Neural cell (in vitro differentiated cells): ENCODE data around the gene TTC39C. TPM values are rescaled to one million over a fixed set of nuclear protein-coding genes. Genes with fewer than 3 reads are reported as not detected.

Experiments
- H2AFZ ChIP-seq: fragments of 200-600, 300-800 bp; sonication (generic), shearing (Covaris generic); 2 replicates; pipeline ENCODE4 v1.6.0; 2014; ENCODE audit warnings: low read depth, mild to moderate bottlenecking, antibody characterized with exemption, low read length, moderate library complexity
- H3F3A ChIP-seq: fragments of 200-600 bp; shearing (Covaris generic); 2 replicates; pipeline ENCODE4 v1.6.1; 2016; ENCODE audit warnings: mild to moderate bottlenecking, moderate library complexity, mixed read lengths, antibody characterized with exemption, low read length; ENCODE audit not compliant: insufficient read depth, poor library complexity, severe bottlenecking
- H3K27ac ChIP-seq: fragments of 200-600, 300-800 bp; sonication (generic), shearing (Covaris generic); 2 replicates; pipeline ENCODE4 v1.5.1; 2014; ENCODE audit warnings: mild to moderate bottlenecking, low read length, moderate library complexity
- H3K27me3 ChIP-seq: fragments of 300-800, 200-600 bp; sonication (generic), shearing (Covaris generic); 2 replicates; pipeline ENCODE4 v1.6.0; 2014; ENCODE audit warnings: mild to moderate bottlenecking, low read depth, low read length, moderate library complexity; ENCODE audit not compliant: insufficient read depth
- H3K36me3 ChIP-seq: fragments of 300-800, 200-600 bp; sonication (generic), shearing (Covaris generic); 2 replicates; pipeline ENCODE4 v1.5.1; 2014; ENCODE audit warnings: mild to moderate bottlenecking, antibody characterized with exemption, low read length, moderate library complexity; ENCODE audit not compliant: insufficient read depth
- H3K4me2 ChIP-seq: fragments of 300-800, 200-600 bp; sonication (generic), shearing (Covaris generic); 2 replicates; pipeline ENCODE4 v1.6.0; 2014; ENCODE audit warnings: mild to moderate bottlenecking, low read length
- H3K4me3 ChIP-seq: fragments of 300-800, 200-600 bp; sonication (generic), shearing (Covaris generic); 2 replicates; pipeline ENCODE4 v1.5.1; 2014; ENCODE audit warnings: mild to moderate bottlenecking, low read length, moderate library complexity
- H3K79me2 ChIP-seq: fragments of 200-600 bp; shearing (Covaris generic); replicated peaks from 2 replicates; pipeline ENCODE4 v1.6.0; 2014; ENCODE audit warnings: mild to moderate bottlenecking, low read length, moderate library complexity; ENCODE audit not compliant: insufficient read depth
- H3K9ac ChIP-seq: fragments of 300-800, 200-600 bp; sonication (generic), shearing (Covaris generic); 2 replicates; pipeline ENCODE4 v1.6.1; 2016; ENCODE audit warnings: mild to moderate bottlenecking, low read length, mixed read lengths
- H3K9me2 ChIP-seq: fragments of 200-600 bp; shearing (Covaris generic); 2 replicates; pipeline ENCODE4 v1.6.1; 2016; ENCODE audit warnings: mild to moderate bottlenecking, low read length, mixed read lengths; ENCODE audit not compliant: insufficient read depth
- H3K9me3 ChIP-seq: fragments of 200-600, 300-800 bp; sonication (generic), shearing (Covaris generic); 2 replicates; pipeline ENCODE4 v1.6.1; 2016; ENCODE audit warnings: mild to moderate bottlenecking, mixed run types, low read length, moderate library complexity, mixed read lengths
- H4K20me1 ChIP-seq: fragments of 200-600 bp; shearing (Covaris generic); 2 replicates; pipeline ENCODE4 v1.6.1; 2016; ENCODE audit warnings: mild to moderate bottlenecking, mixed run types; ENCODE audit not compliant: insufficient read depth
- EP300 ChIP-seq: fragments of 450-650 bp; conservative IDR thresholded peaks from 2 replicates; pipeline ENCODE4 v1.6.1; 2014; ENCODE audit warnings: antibody characterized with exemption, mild to moderate bottlenecking, moderate library complexity; ENCODE audit not compliant: poor library complexity, severe bottlenecking
- EZH2 ChIP-seq: fragments of 200-600, 300-800 bp; shearing (Covaris generic), sonication (generic); IDR thresholded peaks from 2 replicates; pipeline ENCODE4 v1.6.1; 2014; ENCODE audit warnings: antibody characterized with exemption, low read length, borderline replicate concordance, mild to moderate bottlenecking; ENCODE audit not compliant: insufficient read depth, poor library complexity, severe bottlenecking
- MXI1 ChIP-seq: fragments of 450-650 bp; conservative IDR thresholded peaks from 2 replicates; pipeline ENCODE4 v1.6.1; 2014; ENCODE audit warnings: antibody characterized with exemption, mild to moderate bottlenecking; ENCODE audit not compliant: poor library complexity, severe bottlenecking
- POLR2AphosphoS5 ChIP-seq: IDR thresholded peaks from 2 replicates; pipeline ENCODE4 v1.6.1; 2012
- RAD21 ChIP-seq: fragments of 450-650 bp; conservative IDR thresholded peaks from 2 replicates; pipeline ENCODE4 v1.6.1; 2014; ENCODE audit warnings: antibody characterized with exemption, mild to moderate bottlenecking, moderate library complexity
- SMC3 ChIP-seq: fragments of 450-650 bp; conservative IDR thresholded peaks from 2 replicates; pipeline ENCODE4 v1.6.1; 2014; ENCODE audit warnings: antibody characterized with exemption, mild to moderate bottlenecking, moderate library complexity; ENCODE audit not compliant: poor library complexity
- TAF1 ChIP-seq: IDR thresholded peaks from 2 replicates; pipeline ENCODE4 v1.6.1; 2012; ENCODE audit warnings: low read depth
- polyA plus RNA-seq: library from polyadenylated mRNA; depleted of rRNA; stranded (reverse); fragments of >200 nt; gene quantifications from 2 replicates; pipeline ENCODE4 v1.2.3, GENCODE V29; 2014
- TF ChIP-seq, protein P1 (sequence below): fragments of 450-650 bp; IDR thresholded peaks from 2 replicates; pipeline ENCODE4 v1.5.1; 2014; ENCODE audit warnings: antibody characterized with exemption, mild to moderate bottlenecking, moderate library complexity; ENCODE audit not compliant: poor library complexity, severe bottlenecking
- TF ChIP-seq, protein P2 (sequence below): IDR thresholded peaks from 2 replicates; pipeline ENCODE4 v1.6.1; 2012; ENCODE audit warnings: borderline replicate concordance

Gene TTC39C
- polyA plus RNA-seq, 1 donor from 2014 or later: 19.9 TPM

DNA sequence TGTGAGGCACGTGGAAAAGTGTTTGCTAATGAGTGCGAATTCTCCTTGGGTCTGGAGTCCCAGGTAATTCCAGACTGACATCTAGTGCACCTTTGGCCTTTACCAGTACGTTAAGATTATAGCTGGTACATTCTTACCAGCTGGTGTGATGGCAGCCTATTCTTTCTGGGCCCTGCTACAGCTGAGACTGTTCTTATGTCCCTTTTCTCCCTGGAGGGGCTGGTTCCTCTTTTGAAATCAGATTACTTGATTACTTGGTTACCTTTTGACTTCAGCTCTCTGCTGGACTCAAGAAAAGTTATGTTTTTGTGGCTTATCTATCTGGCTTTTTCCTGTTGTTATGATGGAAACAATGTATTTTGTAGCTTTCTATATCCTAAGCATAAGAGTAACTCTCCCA is 138.8 kb downstream of the TTC39C start:
- H3K4me2 ChIP-seq: no peak overlapping the region
- H3K9me2 ChIP-seq: no peaks in the 10 kb centered on the region
- no peaks in the 10 kb centered on the region for H3F3A ChIP-seq
- H3K27me3 ChIP-seq: no peaks in the 10 kb centered on the region
- H4K20me1 ChIP-seq: no peaks in the 10 kb centered on the region
- TF ChIP-seq RAD21 (no peak), POLR2AphosphoS5 (no peak), EZH2 (no peak), MXI1 (no peak), TAF1 (no peak), EP300 (no peak), SMC3 (no peak)
- TF ChIP-seq, protein P1, sequence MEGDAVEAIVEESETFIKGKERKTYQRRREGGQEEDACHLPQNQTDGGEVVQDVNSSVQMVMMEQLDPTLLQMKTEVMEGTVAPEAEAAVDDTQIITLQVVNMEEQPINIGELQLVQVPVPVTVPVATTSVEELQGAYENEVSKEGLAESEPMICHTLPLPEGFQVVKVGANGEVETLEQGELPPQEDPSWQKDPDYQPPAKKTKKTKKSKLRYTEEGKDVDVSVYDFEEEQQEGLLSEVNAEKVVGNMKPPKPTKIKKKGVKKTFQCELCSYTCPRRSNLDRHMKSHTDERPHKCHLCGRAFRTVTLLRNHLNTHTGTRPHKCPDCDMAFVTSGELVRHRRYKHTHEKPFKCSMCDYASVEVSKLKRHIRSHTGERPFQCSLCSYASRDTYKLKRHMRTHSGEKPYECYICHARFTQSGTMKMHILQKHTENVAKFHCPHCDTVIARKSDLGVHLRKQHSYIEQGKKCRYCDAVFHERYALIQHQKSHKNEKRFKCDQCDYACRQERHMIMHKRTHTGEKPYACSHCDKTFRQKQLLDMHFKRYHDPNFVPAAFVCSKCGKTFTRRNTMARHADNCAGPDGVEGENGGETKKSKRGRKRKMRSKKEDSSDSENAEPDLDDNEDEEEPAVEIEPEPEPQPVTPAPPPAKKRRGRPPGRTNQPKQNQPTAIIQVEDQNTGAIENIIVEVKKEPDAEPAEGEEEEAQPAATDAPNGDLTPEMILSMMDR: no peak
- TF ChIP-seq, protein P2, sequence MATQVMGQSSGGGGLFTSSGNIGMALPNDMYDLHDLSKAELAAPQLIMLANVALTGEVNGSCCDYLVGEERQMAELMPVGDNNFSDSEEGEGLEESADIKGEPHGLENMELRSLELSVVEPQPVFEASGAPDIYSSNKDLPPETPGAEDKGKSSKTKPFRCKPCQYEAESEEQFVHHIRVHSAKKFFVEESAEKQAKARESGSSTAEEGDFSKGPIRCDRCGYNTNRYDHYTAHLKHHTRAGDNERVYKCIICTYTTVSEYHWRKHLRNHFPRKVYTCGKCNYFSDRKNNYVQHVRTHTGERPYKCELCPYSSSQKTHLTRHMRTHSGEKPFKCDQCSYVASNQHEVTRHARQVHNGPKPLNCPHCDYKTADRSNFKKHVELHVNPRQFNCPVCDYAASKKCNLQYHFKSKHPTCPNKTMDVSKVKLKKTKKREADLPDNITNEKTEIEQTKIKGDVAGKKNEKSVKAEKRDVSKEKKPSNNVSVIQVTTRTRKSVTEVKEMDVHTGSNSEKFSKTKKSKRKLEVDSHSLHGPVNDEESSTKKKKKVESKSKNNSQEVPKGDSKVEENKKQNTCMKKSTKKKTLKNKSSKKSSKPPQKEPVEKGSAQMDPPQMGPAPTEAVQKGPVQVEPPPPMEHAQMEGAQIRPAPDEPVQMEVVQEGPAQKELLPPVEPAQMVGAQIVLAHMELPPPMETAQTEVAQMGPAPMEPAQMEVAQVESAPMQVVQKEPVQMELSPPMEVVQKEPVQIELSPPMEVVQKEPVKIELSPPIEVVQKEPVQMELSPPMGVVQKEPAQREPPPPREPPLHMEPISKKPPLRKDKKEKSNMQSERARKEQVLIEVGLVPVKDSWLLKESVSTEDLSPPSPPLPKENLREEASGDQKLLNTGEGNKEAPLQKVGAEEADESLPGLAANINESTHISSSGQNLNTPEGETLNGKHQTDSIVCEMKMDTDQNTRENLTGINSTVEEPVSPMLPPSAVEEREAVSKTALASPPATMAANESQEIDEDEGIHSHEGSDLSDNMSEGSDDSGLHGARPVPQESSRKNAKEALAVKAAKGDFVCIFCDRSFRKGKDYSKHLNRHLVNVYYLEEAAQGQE: no peak
- no peak overlapping the region for H3K27ac ChIP-seq
- no peaks in the 10 kb centered on the region for H3K9me3 ChIP-seq
- no peaks in the 10 kb centered on the region for H3K36me3 ChIP-seq
- no peak overlapping the region for H3K4me3 ChIP-seq
- H3K9ac ChIP-seq: no peak overlapping the region
- H3K79me2 ChIP-seq: no peaks in the 10 kb centered on the region
- no peak overlapping the region for H2AFZ ChIP-seq

DNA sequence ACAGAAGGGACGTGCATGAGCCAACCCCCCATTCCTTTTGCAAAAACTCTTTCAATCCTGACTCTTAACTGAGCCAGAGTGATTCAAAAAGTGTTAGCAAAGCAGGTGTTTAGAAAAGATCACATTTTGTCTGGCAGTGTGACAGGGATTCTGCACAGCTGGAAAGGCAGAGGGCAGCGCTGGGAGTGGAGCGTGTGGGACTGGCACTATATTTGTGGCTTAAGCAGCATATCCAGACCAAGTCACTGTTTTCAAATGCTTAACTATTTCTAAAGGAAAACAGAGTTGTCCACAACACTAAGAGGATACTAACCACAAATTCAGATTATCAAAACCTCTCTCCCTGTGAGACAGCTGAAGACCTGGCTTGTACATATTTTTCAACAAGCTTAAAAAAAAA is 143.3 kb downstream of the TTC39C start:
- Histone ChIP-seq H3K36me3 (no peaks in the 10 kb centered on the region), H3K9me3 (no peaks in the 10 kb centered on the region), H2AFZ (no peak overlapping the region), H3K4me2 (no peak overlapping the region), H3K27me3 (no peaks in the 10 kb centered on the region), H3F3A (no peaks in the 10 kb centered on the region), H4K20me1 (no peaks in the 10 kb centered on the region), H3K79me2 (no peaks in the 10 kb centered on the region), H3K9me2 (no peaks in the 10 kb centered on the region), H3K4me3 (no peak overlapping the region), H3K9ac (no peak overlapping the region), H3K27ac (no peak overlapping the region)
- TF ChIP-seq EZH2 (no peak), POLR2AphosphoS5 (no peak), TAF1 (no peak), SMC3 (no peak), EP300 (no peak), MXI1 (no peak), RAD21 (no peak)
- TF ChIP-seq, protein P1: no peak
- TF ChIP-seq, protein P2: no peak
